ENCODE measurements around the gene DOCK4.

The DOCK4 gene

GRCh38 chr7:111990643-111991042, 215.6 kb downstream of the DOCK4 start:
- TF ChIP-seq CTCF (IDR thresholded peaks at IDR 0.05; ENCODE audit: insufficient read depth, low read length, poor library complexity, severe bottlenecking), result no peak
- TF ChIP-seq EZH2phosphoT487 (conservative IDR thresholded peaks at IDR 0.05; ENCODE audit: low read length), result no peak
- Histone ChIP-seq H3F3A (ENCODE audit: insufficient read depth) (no peaks in the 10 kb centered on the region), H3K9ac (ENCODE audit: low read length) (no peak overlapping the region), H3K4me2 (ENCODE audit: low read depth, low read length, poor library complexity, severe bottlenecking) (no peak overlapping the region), H2AFZ (ENCODE audit: low read depth, low read length, severe bottlenecking) (no peak overlapping the region), H3K27me3 (ENCODE audit: low read length) (no peaks in the 10 kb centered on the region), H3K27ac (ENCODE audit: low read depth, low read length) (no peak overlapping the region), H3K4me3 (ENCODE audit: insufficient read depth, low read length, poor library complexity, severe bottlenecking) (no peak overlapping the region), H3K9me3 (ENCODE audit: insufficient read depth, low read length) (no peaks in the 10 kb centered on the region), H3K9me2 (replicated peaks; ENCODE audit: insufficient read depth, low read length) (no peaks in the 10 kb centered on the region), H4K20me1 (ENCODE audit: low read depth, low read length) (no peaks in the 10 kb centered on the region), H3K36me3 (ENCODE audit: low read length) (no peaks in the 10 kb centered on the region), H3K79me2 (ENCODE audit: insufficient read depth, low read length) (no peaks in the 10 kb centered on the region)

GRCh38 chr7:111987886-111988285, 218.3 kb downstream of the DOCK4 start:
- no peaks in the 10 kb centered on the region for H3K27me3 ChIP-seq (ENCODE audit: low read length)
- no peak overlapping the region for H3K4me3 ChIP-seq (ENCODE audit: insufficient read depth, low read length, poor library complexity, severe bottlenecking)
- H3K27ac ChIP-seq (ENCODE audit: low read depth, low read length), result no peak overlapping the region
- H3K9me3 ChIP-seq (ENCODE audit: insufficient read depth, low read length), result no peaks in the 10 kb centered on the region
- no peaks in the 10 kb centered on the region for H3F3A ChIP-seq (ENCODE audit: insufficient read depth)
- TF ChIP-seq CTCF (IDR thresholded peaks at IDR 0.05; ENCODE audit: insufficient read depth, low read length, poor library complexity, severe bottlenecking) (no peak), EZH2phosphoT487 (conservative IDR thresholded peaks at IDR 0.05; ENCODE audit: low read length) (no peak)
- no peaks in the 10 kb centered on the region for H3K79me2 ChIP-seq (ENCODE audit: insufficient read depth, low read length)
- H3K9me2 ChIP-seq (replicated peaks; ENCODE audit: insufficient read depth, low read length), result no peaks in the 10 kb centered on the region
- H3K9ac ChIP-seq (ENCODE audit: low read length), result no peak overlapping the region
- no peak overlapping the region for H3K4me2 ChIP-seq (ENCODE audit: low read depth, low read length, poor library complexity, severe bottlenecking)
- no peaks in the 10 kb centered on the region for H4K20me1 ChIP-seq (ENCODE audit: low read depth, low read length)
- peak overlapping the region; percentile 81 for H2AFZ ChIP-seq (ENCODE audit: low read depth, low read length, severe bottlenecking)
- H3K36me3 ChIP-seq (ENCODE audit: low read length), result no peaks in the 10 kb centered on the region

GRCh38 chr7:111987115-111987826, 218.9 kb downstream of the DOCK4 start:
- Histone ChIP-seq H2AFZ (ENCODE audit: low read depth, low read length, severe bottlenecking) (peak overlapping the region; percentile 81), H3K36me3 (ENCODE audit: low read length) (no peaks in the 10 kb centered on the region), H3K9me2 (replicated peaks; ENCODE audit: insufficient read depth, low read length) (no peaks in the 10 kb centered on the region), H4K20me1 (ENCODE audit: low read depth, low read length) (no peaks in the 10 kb centered on the region), H3F3A (ENCODE audit: insufficient read depth) (no peaks in the 10 kb centered on the region), H3K9ac (ENCODE audit: low read length) (no peak overlapping the region), H3K4me3 (ENCODE audit: insufficient read depth, low read length, poor library complexity, severe bottlenecking) (no peak overlapping the region), H3K4me2 (ENCODE audit: low read depth, low read length, poor library complexity, severe bottlenecking) (no peak overlapping the region), H3K27me3 (ENCODE audit: low read length) (no peaks in the 10 kb centered on the region), H3K79me2 (ENCODE audit: insufficient read depth, low read length) (no peaks in the 10 kb centered on the region), H3K9me3 (ENCODE audit: insufficient read depth, low read length) (no peaks in the 10 kb centered on the region), H3K27ac (ENCODE audit: low read depth, low read length) (no peak overlapping the region)
- TF ChIP-seq CTCF (IDR thresholded peaks at IDR 0.05; ENCODE audit: insufficient read depth, low read length, poor library complexity, severe bottlenecking) (no peak), EZH2phosphoT487 (conservative IDR thresholded peaks at IDR 0.05; ENCODE audit: low read length) (no peak)
